Measurements from ENCODE around the gene ETS2. TPM values are rescaled to one million over a fixed set of nuclear protein-coding genes. Genes with fewer than 3 reads are reported as not detected.

ETS2 gene
- total and polyA plus RNA-seq, 2 of the 8 experiments (the other 6 are each of a cell fraction or from before 2014, with no cell fraction given) = 11.0 to 45.1 TPM

DNA sequence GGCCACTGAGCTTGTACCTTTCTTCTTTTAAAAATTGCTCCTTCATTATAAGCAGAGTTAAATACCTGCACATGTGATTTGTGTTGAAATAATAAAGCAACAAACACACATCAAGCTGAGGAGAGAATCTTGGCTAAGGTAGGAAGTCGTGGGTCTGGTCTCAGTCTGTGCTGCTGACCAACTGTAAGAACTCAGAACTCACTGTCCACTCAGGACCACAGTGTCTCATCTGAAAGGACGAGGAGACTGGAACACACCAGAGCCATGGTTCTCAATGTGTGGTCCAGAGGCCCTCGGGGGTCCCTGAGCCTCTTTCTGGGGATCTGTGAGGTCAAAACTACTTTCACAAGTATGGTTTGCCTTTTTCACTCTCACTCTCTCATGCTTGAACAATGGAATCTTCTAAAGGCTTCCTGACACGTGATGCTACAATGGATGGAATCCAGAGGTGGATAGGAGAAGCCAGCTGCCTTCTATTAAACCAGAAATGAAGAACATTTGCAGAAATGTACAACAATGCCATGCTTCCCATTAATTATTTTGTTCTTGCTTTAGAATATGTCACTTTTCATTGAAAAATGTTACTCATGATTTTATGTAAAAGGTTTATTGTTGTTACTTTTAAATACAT, 17.3 kb upstream of the ETS2 start (continued):
- TF ChIP-seq EGR1 (IDR thresholded peaks at IDR 0.05; ENCODE audit: borderline replicate concordance, low read depth, low read length) (no peak), JUN (IDR thresholded peaks at IDR 0.05; ENCODE audit: low read depth, low read length) (no peak), CEBPB (IDR thresholded peaks at IDR 0.05; ENCODE audit: low read depth, low read length) (no peak), CBX5 (IDR thresholded peaks at IDR 0.05; ENCODE audit: low read depth, low read length) (no peak), TAF1 (IDR thresholded peaks at IDR 0.05; ENCODE audit: low read depth, low read length) (no peak), SP2 (IDR thresholded peaks at IDR 0.05; ENCODE audit: low read length) (no peak), CHD1 (IDR thresholded peaks at IDR 0.05; ENCODE audit: low read depth, low read length) (no peak), ZNF274 (IDR thresholded peaks at IDR 0.05; ENCODE audit: borderline replicate concordance, extremely low read depth, low read length) (no peak)
- TF ChIP-seq, protein P1, sequence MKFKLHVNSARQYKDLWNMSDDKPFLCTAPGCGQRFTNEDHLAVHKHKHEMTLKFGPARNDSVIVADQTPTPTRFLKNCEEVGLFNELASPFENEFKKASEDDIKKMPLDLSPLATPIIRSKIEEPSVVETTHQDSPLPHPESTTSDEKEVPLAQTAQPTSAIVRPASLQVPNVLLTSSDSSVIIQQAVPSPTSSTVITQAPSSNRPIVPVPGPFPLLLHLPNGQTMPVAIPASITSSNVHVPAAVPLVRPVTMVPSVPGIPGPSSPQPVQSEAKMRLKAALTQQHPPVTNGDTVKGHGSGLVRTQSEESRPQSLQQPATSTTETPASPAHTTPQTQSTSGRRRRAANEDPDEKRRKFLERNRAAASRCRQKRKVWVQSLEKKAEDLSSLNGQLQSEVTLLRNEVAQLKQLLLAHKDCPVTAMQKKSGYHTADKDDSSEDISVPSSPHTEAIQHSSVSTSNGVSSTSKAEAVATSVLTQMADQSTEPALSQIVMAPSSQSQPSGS (IDR thresholded peaks at IDR 0.05; ENCODE audit: low read length) = no peak
